Transverse colon (tissue), 4 donors: ENCODE data around the gene RHO. TPM values are rescaled to one million over a fixed set of nuclear protein-coding genes. Genes with fewer than 3 reads are reported as not detected.
A peak's percentile ranks its signal among the peaks of the same experiment; 100 is the strongest.

Experiments
- DNase-seq: peaks from one replicate; pipeline ENCODE4 v3.0.0-alpha.2; 2019
- H3K27ac ChIP-seq, 4 donors: fragments of 200-600 bp; sonication (generic); 2 replicates each; pipeline ENCODE4 v1.5.1; 2016 to 2018; ENCODE audit warnings: inconsistent platforms in 4 of 4
- H3K27me3 ChIP-seq: fragments of 200-600 bp; sonication (generic); 2 replicates; pipeline ENCODE4 v1.5.1; 2017; ENCODE audit warnings: inconsistent platforms
- H3K36me3 ChIP-seq, 4 donors: fragments of 200-600 bp; sonication (generic); 2 replicates each; pipeline ENCODE4 v1.5.1; 2017 to 2019; ENCODE audit warnings: inconsistent platforms in 4 of 4
- H3K4me1 ChIP-seq, 4 donors: fragments of 200-600 bp; sonication (generic); 2 replicates each; pipeline ENCODE4 v1.5.1; 2017 to 2020; ENCODE audit warnings: inconsistent platforms in 4 of 4
- H3K4me3 ChIP-seq, 4 donors: fragments of 200-600 bp; sonication (generic); 1 replicate in 1 of 4; 2 replicates in 3 of 4; pipeline versions ENCODE4 v1.5.1 to v1.6.1; 2017 to 2019; ENCODE audit warnings: inconsistent platforms in 4 of 4
- H3K9me3 ChIP-seq, 2 donors: fragments of 200-600 bp; sonication (generic); 2 replicates each; pipeline ENCODE4 v1.5.1; 2017 to 2019; ENCODE audit warnings: inconsistent platforms in 2 of 2
- EP300 ChIP-seq: sonication (generic); formaldehyde crosslinking; IDR thresholded peaks from one replicate; pipeline ENCODE4 v1.6.1; 2017; ENCODE audit warnings: antibody characterized with exemption, low read depth
- POLR2A ChIP-seq: fragments of 450-650 bp; IDR thresholded peaks from one replicate; pipeline ENCODE4 v1.6.1; 2016; ENCODE audit warnings: antibody characterized with exemption, mild to moderate bottlenecking, moderate library complexity
- POLR2AphosphoS5 ChIP-seq, 3 donors: sonication (generic); formaldehyde crosslinking; IDR thresholded peaks; one replicate each; pipeline ENCODE4 v1.6.1; 2016; ENCODE audit warnings: antibody characterized with exemption in 3 of 3
- WGBS, 2 donors: methylation state at CpG; one replicate each; pipeline ENCODE4 v1.1.5; 2018; ENCODE audit warnings: low coverage in 1 of 2; 5-methylcytosine and 5-hydroxymethylcytosine counted together
- in situ Hi-C, 4 donors: fragments of 200-750 bp; cut with MboI; loops; one replicate each; pipeline versions ENCODE4 v1.15.0 to v1.15.1; 2017; ENCODE audit warnings: low sequenced_read_pairs in 3 of 4, low pct_ligation_motif_present in 1 of 4, low pct_unique_long_range_greater_than_20kb in 1 of 4
- intact Hi-C: fragments of 100-400 bp; cut with DNase I; formaldehyde crosslinking; loops from one replicate; pipeline ENCODE4 v1.15.1; 2023; ENCODE audit warnings: low total_unique reads
- total RNA-seq, 4 donors: library from RNA; depleted of rRNA; stranded (reverse); fragments of >200 nt; gene quantifications; one replicate each; pipeline ENCODE4 v1.1.0, GENCODE V29; 2016
- TF ChIP-seq, protein P1 (sequence below), 5 experiments: fragments of 200-600 bp in 3 of 5; fragments of 450-650 bp in 2 of 5; sonication (generic) in 3 of 5; IDR thresholded peaks; 1 replicate in 2 of 5; 2 replicates in 3 of 5; pipeline ENCODE4 v1.5.1; 2016 to 2017; ENCODE audit warnings: antibody characterized with exemption in 5 of 5, inconsistent platforms in 3 of 5, mild to moderate bottlenecking in 2 of 5, moderate library complexity in 1 of 5

The RHO gene
- total RNA-seq, 4 donors from 2014 or later, result not detected

- in situ Hi-C loops, result no loop called here
- 83% methylated on average over 14 of the region's 20 CpGs; no CpG with 5 or more reads in 1 of the 2 donors for WGBS, 2 donors
- no peak for DNase-seq
These were observed 31.2 kb downstream of the RHO start for GRCh38 chr3:129559565-129560079.

GRCh38 chr3:129560269-129560787 lies 31.9 kb downstream of the RHO start:
- intact Hi-C loops, result no loop called here
- TF ChIP-seq POLR2AphosphoS5 (IDR thresholded peaks at IDR 0.05) (no peak), POLR2A (no peak), EP300 (no peak)
- TF ChIP-seq, protein P1, sequence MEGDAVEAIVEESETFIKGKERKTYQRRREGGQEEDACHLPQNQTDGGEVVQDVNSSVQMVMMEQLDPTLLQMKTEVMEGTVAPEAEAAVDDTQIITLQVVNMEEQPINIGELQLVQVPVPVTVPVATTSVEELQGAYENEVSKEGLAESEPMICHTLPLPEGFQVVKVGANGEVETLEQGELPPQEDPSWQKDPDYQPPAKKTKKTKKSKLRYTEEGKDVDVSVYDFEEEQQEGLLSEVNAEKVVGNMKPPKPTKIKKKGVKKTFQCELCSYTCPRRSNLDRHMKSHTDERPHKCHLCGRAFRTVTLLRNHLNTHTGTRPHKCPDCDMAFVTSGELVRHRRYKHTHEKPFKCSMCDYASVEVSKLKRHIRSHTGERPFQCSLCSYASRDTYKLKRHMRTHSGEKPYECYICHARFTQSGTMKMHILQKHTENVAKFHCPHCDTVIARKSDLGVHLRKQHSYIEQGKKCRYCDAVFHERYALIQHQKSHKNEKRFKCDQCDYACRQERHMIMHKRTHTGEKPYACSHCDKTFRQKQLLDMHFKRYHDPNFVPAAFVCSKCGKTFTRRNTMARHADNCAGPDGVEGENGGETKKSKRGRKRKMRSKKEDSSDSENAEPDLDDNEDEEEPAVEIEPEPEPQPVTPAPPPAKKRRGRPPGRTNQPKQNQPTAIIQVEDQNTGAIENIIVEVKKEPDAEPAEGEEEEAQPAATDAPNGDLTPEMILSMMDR (IDR thresholded peaks at IDR 0.05), result no peak
- WGBS, 2 donors, result 0 to 63% methylated on average over 1 to 16 of the region's 16 CpGs
- no peak overlapping the region for H3K4me3 ChIP-seq
- peak overlapping the region; percentile 80 to 88 (median 84) for H3K27ac ChIP-seq
- H3K4me1 ChIP-seq, result peaks cover 10 to 44% (median 25%) of the 10 kb centered on the region in 4 donors
- no peaks in the 10 kb centered on the region for H3K9me3 ChIP-seq
- no peaks in the 10 kb centered on the region for H3K36me3 ChIP-seq
- no peaks in the 10 kb centered on the region for H3K27me3 ChIP-seq
- in situ Hi-C loops, result no loop called here
- DNase-seq, result no peak

More at GRCh38 chr3:129559565-129560079, 31.2 kb downstream of the RHO start:
- Histone ChIP-seq H3K36me3 (no peaks in the 10 kb centered on the region), H3K4me3 (no peak overlapping the region), H3K9me3 (no peaks in the 10 kb centered on the region), H3K4me1 (peaks cover 10 to 51% (median 27%) of the 10 kb centered on the region in 4 donors), H3K27me3 (no peaks in the 10 kb centered on the region), H3K27ac (peak overlapping the region; percentile 80 to 88 (median 84))
- intact Hi-C loops, result no loop called here
- TF ChIP-seq POLR2AphosphoS5 (IDR thresholded peaks at IDR 0.05) (no peak), EP300 (no peak), POLR2A (no peak)
- TF ChIP-seq, protein P1 (IDR thresholded peaks at IDR 0.05), result no peak

GRCh38 chr3:129560911-129561594 lies 32.6 kb downstream of the RHO start:
- peaks cover 10 to 41% (median 23%) of the 10 kb centered on the region in 4 donors for H3K4me1 ChIP-seq
- no peak overlapping the region for H3K4me3 ChIP-seq
- intact Hi-C loops, result no loop called here
- peak in 2 of 3 donors; percentile 26 to 44 for TF ChIP-seq POLR2AphosphoS5 (IDR thresholded peaks at IDR 0.05)
- TF ChIP-seq POLR2A, result no peak
- TF ChIP-seq EP300, result no peak
- TF ChIP-seq, protein P1 (IDR thresholded peaks at IDR 0.05), result no peak
- WGBS, 2 donors, result 56 to 71% methylated on average over 6 to 8 of the region's 18 CpGs
- no peaks in the 10 kb centered on the region for H3K36me3 ChIP-seq
- peak; percentile 57 for DNase-seq
- no peaks in the 10 kb centered on the region for H3K9me3 ChIP-seq
- H3K27me3 ChIP-seq, result no peaks in the 10 kb centered on the region
- in situ Hi-C loops, result no loop called here
- peak overlapping the region; percentile 80 to 88 (median 84) for H3K27ac ChIP-seq

- TF ChIP-seq POLR2AphosphoS5 (IDR thresholded peaks at IDR 0.05) (no peak), POLR2A (no peak), EP300 (no peak)
- TF ChIP-seq, protein P1 (IDR thresholded peaks at IDR 0.05), result no peak
- Histone ChIP-seq H3K27ac (peak overlapping the region; percentile 80 to 88 (median 84)), H3K4me3 (no peak overlapping the region), H3K4me1 (peaks cover 10 to 41% (median 23%) of the 10 kb centered on the region in 4 donors), H3K9me3 (no peaks in the 10 kb centered on the region), H3K36me3 (no peaks in the 10 kb centered on the region), H3K27me3 (no peaks in the 10 kb centered on the region)
- WGBS, 2 donors, result 88 to 96% methylated on average over 3 to 15 of the region's 18 CpGs
- intact Hi-C loops, result no loop called here
- DNase-seq, result no peak
- in situ Hi-C loops, result no loop called here
These were observed 33.3 kb downstream of the RHO start for GRCh38 chr3:129561619-129562248.
